Mucosa of gallbladder (tissue), 1 donor: ENCODE measurements around the gene CDC20B. TPM values are rescaled to one million over a fixed set of nuclear protein-coding genes. Genes with fewer than 3 reads are reported as not detected.

Experiments used
- DNase-seq: peaks from one replicate; pipeline ENCODE4 v3.0.0-alpha.2; 2020; ENCODE audit warnings: low spot score
- total RNA-seq: library from RNA; stranded (reverse); gene quantifications from one replicate; pipeline ENCODE4 v1.2.1, GENCODE V29; 2021
- donor health status: DM: no; HTN: no; CAD: no.

The CDC20B gene, protein sequence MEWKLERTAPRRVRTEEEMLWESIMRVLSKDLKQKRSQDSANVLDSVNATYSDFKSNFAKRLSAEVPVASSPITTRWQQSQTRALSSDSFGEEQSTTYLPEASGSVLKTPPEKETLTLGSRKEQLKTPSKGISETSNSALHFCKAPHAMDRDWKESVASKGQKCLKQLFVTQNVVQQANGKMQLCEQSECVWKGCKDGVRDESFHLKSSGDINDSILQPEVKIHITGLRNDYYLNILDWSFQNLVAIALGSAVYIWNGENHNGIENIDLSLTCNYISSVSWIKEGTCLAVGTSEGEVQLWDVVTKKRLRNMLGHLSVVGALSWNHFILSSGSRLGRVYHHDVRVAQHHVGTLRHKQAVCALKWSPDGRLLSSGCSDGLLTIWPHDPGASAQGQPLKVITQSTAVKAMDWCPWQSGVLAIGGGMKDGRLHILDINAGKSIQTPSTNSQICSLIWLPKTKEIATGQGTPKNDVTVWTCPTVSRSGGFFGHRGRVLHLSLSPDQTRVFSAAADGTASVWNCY
- 0.20 TPM for total RNA-seq

DNA sequence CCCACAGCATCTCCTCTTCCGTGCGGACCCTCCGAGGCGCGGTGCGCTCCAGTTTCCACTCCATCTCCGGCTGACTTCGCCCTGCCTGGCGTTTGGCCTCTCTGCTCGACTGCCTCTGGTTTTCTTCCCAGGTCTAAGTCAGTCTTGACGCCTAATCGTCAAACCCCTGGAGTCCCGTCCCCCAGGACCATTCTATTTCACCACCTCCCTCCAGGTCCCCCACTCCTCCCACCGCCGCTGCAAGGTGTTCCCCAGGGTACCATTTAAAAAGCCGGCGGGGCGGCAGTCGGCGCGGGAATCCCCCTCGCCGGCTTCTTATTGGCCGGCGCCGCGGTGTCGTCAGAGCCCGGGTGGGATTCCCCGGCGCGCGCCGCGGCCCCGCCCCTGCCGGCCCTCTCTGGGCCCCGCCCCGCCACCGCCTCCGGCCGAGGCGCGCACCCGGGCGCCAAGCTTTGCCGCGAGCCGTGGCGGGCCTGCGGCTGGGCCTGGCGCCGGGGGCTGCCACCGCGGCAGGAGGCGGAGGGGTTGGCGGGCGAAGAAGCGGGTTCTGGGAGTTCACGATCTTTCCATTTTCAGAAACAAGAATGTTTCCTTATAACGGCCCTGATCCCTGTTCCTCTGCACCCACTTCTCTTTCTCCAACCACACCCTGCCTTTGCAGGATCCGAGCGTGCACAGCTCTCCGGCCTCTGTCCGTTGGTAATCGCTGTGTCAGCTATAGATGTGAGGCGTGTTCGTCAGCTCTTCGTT, at the start of gene CDC20B:
Gene CDC20B (minus strand): TSS at position 241 of the 750 bp plus-strand sequence. CDS start 177 bp downstream, at position 64.
- DNase-seq = peak; percentile 43

DNA sequence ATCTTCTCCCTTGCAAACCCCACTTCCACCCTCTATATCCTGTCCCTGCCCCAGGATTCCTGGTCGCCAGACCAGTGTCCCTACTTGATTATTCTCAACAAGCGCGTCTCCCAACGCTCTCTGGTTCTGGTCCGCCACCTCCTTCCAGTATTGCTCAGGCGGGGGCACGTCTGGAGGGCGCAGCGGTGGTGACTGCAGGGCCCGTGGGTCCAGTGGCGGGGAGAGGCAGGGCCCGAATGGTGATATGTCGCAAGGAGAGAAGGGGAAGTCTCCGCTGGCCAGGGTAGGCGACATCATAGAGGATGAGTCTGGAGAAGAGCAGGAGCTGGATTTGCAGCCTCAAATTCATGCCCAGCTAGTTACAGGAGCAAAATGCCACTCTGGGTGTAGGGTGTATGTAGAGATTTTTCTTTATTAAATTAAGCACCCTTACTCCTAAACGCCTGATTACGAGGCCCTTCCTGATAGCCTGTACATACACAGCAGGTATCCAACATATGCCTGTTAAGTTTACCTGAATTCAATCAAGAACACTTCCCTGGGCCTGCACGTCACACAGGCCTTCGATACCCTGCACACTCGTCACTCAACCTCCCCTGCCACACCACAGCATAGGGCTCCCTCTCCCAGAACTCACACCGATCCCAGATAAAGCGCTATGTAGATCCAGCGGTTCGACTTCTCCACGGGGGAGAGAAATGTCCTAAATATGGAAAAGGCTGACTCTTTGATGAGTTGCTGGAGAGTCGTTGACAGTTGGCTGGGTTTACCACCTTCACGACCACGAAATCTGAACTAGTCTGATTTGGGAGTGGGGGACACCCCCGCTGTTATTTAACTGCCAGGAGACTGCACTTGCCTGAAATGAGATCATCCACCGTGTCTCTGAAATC, 49.4 kb upstream of the CDC20B start:
- no peak for DNase-seq

DNA sequence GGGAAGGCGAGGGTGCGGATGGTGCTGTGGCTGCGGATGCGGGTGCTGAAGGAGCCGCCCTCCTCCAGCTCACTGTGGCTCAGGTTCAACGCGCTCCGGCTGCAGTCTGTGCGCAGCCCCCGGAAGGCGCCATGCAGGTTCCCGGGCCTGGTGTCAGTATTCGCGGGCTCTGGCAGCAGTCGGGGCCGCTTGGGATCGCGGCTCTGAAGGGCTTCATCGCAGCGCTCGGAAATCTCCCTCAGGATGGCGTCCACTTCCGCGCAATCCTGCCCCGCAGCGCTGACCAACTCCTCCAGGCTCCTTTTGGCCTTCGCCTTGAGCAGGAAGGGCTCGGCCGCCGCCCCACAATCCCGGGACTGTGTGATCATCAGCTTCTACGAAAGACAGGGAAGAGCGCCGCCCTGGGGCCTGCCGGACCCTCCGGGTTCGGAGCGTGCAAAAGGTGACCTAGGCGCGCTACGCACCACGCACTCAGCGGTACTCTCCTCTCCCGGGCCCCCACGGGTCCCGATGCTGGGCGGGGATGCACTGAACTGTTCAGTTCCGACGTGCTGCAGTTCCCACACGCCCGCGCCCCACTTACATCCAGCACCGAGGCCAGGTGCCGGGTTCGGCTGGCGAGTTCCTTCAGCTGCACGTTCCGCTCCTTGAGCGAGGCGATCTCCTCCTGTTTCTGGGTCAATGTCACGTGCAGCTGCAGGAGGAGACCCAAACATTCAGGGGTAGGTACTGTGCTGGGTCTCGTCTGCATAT, 47.6 kb upstream of the CDC20B start:
- DNase-seq = peak; percentile 23

DNA sequence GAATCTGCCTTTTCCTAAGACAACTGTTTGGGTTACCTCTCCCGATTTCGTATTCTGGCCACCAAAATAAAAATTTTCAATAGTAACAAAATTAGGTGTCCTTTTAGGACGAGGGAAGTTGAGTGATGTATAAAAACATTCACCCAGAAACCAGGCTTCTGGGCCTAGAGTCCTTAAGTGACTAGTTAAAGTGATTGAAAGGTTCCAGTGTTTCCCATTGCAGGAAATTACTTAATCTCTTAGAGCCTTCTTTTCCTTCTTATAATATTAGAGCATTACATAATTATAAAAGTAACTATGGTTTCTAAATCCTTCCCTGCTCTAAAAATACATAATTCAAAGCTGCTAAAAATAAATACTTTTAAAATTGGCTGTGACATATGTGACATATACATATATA, 46.8 kb upstream of the CDC20B start:
- DNase-seq = no peak

DNA sequence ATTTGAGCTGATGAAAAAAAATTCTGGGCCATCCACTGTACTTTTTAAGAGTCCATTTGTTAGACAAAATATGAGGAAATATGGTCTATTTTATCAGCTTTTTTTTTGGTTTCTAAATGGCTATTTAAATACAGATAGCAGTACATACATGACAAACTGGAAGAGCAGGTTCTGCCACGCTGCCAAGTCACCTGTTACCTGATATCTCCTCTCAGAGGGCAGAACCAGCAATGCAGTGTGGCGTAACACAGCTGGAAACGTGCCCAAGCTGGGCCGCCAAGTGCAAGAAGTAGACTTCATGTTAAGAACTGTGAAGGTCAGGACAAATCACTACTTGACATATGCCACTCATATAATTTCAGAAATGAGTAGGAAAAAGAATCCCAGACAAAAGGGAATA, 46.0 kb upstream of the CDC20B start:
- DNase-seq = peak; percentile 89

DNA sequence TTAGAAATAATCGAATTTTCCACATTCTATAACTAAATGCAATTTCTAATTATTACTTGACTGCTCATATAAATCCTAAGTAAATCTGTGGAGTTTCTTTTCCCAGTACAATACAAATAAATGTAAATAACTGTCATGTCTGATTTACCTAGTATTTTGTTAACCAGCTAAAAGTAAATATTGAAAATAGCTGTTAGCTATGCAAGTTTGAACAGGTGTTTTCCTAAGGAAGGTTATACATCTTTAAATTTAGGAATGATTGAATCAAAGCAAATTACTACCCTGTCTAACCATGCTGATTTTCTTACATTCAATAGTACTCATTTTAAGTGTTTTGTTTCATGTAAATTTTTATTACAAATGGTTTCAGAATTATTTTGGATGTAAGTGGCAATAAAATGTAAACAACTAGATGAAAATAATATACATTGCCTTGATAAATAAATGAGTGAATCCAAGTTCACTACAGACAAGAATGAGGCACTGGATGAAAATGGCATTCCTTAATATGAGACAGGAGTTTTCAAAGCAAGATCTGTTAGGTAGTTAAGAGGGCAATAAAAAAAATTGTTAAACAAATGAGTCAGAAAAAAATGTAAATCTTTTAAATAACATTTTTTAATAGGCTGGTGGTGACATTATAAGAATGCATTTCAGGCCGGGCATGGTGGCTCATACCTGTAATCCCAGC, 38.4 kb upstream of the CDC20B start:
- no peak for DNase-seq

DNA sequence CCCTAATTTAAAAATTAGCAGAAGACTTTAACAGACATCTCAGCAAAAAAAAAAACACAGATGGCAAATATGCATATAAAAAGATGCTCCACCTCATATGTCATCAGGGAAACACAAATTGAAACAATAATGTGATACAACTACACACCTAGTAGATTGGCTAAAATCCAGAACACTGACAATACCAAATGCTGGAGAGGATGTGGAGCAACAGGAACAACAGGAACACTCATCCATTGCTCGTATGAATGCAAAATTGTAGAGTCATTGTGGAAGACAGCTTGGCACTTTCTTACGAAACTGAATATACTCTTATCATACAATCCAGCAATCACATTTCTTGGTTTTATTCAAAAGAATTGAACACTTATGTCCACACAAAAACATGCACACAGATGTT, 32.0 kb upstream of the CDC20B start:
- no peak for DNase-seq

DNA sequence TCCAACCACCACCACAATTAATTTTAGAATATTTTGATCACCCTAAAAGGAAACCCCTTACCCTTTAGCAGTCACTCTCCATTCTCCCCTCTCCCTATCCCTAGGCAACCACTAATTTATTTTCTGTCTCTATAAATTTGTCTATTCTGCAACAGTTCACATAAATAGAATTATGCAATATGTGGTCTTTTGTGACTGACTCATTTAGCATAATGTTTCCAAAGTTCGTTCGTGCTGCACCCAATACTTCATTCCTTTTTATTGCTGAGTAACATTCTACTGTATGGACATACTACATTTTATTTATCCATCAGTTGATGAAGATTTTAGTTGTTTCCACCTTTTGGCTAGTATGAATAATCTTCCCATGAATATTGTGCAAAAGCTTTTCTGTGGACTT, 18.2 kb upstream of the CDC20B start:
- DNase-seq = no peak

DNA sequence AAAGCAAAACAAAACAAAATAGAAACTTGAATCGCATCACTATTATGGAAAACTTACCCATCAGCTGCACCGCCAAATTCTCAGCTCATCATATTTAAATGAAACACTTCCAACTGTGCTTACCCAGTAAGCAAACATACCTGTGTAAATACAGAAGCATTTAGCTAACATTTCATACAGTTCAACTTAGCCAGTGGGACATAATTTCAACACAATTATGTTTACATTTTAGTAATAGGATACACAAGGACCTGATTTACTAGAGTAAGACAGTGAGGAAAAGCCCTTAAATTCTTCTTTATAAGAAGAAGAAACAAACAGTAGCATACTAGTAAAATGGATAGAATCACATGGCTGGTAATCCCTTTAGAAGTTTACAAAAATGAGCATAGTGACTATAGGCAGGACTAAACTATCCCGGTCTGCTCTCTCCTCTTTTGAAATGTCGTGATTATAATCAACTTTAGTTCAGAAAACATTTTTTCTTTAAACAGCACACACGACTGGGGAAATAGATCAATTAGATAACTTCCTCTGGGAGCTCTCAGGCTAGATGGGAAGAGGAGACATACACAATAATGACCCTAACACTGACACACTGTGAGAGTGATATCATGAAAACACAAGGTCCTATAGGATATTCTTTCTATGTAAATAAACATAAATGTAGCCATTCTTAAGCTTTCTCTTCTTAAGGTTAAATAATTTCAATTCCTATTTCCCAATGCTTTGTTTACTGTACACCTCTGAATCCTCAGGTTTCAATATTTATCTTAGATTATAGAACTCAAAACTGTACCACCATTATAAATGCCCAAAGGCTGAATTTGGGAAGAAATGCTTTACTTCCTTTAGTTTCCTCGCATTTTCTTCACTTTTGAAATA, 15.9 kb upstream of the CDC20B start:
- no peak for DNase-seq

DNA sequence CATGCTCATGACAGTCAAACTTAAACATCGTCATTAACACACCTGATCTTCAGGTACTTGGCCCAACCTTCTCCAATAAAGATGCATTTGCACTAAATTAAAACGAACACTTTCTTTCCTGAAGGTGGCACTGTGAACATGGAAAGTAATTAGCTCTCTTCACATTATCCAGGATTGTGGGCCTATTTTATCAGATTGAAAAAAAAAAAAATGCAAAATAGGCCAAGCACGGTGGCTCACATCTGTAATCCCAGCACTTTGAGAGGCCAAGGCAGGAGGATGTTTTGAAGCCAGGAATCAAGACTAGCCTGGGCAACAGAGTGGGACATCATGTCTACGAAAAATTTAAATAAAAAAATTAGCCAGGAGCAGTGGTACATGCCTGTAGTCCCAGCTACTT, 14.4 kb upstream of the CDC20B start:
- DNase-seq = no peak

DNA sequence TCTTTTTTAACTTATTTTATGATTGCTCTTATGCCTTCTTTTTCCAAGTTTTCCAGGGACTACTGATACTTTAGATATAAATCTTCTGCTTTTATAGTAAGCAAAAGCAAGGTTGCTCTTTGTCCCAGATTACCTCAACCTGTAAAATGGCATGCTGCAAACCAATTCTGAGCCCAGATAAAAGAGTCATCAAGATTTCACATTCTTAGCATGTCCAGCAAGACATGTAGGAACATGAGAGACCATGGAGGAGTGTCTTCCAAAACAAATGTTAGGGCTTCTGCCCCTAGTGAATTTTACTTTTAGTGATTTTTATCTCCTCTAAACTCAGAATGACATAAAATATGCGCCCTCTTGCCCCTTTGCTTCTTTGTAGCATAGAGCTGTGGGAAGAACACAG, 7.0 kb upstream of the CDC20B start:
- no peak for DNase-seq

DNA sequence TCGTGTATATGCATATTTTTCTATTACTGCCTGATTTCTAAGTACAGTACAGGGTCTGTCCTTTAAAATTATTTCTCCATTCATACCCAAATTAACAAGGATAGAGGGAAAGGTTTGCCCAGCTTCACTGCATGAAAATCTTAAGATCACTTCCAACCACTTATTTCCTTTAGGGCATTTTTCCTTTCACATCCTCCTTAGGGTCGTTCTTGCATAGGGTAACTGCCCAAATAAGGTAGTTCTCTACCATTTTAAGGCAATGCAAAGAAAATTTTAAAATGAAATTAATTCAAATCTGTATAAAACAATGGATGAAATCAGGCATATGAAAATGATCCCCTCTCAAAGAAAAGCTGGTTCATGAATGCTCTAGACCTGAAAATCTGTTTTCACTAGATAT, 4.1 kb upstream of the CDC20B start:
- DNase-seq = no peak

DNA sequence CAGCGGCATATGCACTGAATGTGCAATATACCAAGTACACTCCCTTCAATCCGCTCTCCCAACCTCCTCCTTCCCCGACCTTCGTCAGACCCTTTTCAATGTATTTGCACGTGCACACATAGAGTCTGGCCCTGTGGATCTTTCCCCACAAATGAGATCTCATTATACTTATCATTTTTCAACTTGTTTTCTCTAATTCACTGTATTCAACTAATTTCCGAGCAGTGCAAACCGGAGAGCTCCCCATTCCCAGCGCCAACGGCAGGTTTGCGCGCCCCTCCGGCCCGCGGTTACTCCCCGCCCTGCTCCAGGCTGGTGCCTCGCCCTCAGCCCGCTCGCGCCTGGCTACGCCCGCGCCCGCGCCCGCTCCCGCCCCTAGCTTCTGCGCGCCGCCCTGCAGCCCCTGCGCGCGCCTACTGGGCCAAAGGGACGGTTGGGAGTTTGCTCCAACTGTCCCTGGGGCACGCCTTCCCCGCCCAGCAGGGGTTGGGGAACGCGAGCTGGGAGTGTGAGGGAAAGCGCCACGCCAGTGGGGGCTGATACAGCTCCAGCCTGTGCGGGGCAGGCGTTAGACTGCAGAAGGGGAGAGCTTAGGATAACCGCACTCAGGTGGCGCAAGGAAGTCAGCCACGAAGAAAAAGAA, 3.3 kb upstream of the CDC20B start:
- DNase-seq = no peak

DNA sequence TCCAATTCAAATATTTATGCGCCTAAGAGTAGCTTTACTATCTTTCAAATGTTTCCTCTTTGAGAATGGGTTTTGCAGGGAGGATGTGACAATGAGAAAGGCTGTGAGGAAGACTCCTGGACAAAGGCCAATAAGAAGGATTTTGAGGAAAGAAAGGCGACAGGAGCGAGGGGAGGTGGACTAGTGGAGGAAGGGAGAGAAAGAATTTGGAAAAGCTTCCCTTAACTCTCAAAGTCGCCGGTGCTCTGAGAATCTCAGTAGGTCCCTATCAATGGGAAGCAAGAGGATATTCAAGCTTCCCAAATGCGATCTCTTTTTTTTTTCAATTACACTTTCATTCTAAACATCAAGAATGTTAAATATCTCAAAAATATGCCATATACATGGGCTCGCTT, 2.8 kb upstream of the CDC20B start:
- DNase-seq = no peak

DNA sequence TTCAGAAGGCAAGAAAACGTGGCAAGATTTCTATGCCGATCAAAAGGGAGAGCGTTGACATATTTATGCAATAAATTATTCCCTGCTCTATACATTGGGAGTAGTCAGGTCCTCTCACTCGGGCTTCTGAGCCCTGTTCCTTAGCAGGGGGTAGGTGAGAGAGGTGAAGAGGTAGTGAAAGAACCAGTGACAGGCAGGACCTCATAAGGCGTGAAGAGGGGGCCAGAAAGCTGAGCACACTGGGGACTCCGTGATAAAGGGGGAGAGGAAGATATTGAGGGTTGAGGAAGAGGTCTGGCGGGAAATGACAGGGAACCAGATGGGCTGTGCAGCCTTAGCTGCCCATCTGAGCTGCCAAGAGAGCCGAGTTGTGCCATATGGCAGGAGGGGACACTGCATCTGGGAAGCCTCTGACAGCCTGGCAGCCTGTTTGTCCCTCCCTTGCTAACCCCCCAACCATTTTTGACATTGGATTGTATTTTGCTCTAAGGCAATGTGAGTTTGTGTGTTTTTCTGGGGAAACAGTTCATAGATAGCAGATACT, 782 bp upstream of the CDC20B start:
- no peak for DNase-seq

DNA sequence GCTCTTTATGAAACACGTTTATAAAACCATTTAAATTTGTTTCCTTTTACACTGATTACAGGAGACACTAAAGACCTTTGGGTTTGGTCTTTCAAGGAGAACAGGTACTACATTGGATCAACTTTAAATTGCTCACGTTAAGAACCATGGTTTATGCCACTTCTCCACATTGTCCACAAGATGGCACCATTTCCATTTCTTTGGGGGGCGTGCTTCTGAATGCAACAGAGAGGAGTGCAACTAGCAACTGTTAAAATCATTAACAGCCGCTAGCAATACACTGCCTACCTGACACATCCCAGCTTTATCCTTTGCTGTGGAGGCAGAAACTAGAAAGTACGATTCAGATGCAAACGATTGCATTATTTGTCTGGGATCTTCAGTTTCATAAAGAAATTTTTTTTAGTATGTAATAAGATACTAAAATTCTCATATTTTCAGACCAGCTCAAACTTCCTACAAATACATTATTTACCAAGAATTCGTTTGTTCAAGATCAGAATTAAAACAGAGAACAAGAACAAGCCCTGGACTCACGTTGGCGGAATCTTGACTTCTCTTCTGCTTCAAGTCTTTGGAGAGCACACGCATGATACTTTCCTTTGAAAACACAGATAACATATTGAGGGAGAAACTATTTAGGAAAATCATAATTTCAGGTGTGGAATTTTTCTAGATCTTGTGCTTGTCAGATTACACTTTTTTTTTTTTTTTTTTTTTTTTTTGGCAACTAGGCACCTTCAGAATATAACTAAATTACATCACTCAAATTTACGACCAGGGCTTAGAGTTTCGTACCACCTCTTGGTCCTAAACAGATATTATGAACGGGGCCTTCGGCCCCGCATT, 702 bp downstream of the CDC20B start:
- peak; percentile 64 for DNase-seq

DNA sequence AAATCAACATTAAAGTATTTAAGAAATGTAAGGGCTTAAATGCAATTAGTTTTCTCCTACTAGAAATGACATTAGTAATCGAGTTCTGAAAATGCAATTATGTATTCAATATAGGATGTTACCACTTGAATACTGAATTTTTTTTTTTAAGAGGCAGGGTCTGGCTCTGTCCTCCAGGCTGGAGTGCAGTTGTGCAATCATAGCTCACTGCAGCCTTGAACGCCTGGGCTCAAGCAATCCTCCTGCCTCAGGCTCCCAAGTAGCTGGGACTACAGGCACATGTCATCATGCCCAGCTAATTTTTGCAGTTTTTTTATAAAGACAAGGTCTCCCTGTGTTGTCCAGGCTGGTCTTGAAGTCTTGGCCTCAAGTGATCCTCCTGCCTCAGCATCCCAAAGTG, 1.5 kb downstream of the CDC20B start:
- no peak for DNase-seq

DNA sequence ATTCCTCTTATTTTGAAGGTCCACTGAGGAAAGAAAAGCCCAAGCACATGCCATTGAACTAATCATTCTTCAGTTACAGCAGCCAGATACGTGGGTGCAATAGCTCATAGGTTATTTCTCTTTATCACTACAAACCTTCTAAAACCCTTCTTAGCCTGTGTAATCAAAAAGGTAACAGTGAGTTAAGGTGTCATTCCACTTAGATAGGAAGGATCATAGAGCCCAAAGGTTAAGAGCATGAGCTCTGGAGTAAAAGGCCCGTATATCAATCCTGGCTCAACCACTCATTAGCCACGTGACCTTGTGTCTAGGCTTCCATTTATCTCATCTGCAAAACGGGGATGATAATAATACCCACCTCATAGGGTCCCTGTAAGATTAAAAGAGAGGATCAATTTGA, 10.3 kb downstream of the CDC20B start:
- no peak for DNase-seq
